Astrocyte (in vitro differentiated cells and primary cell): ENCODE results near the gene HDAC8. TPM values are rescaled to one million over a fixed set of nuclear protein-coding genes. Genes with fewer than 3 reads are reported as not detected.

ENCODE experiments used
- DNase-seq: peaks from one replicate; pipeline ENCODE4 v3.0.0-alpha.2; 2010; ENCODE audit warnings: low read depth
- FAIRE-seq: peaks from 2 replicates; lab custom pipeline; 2011; peaks lifted over from hg19 to GRCh38; lab: Jason Lieb, UNC
- H2AFZ ChIP-seq: 2 replicates; pipeline ENCODE4 v1.6.0; 2012; ENCODE audit warnings: low read depth, low read length, inconsistent platforms
- H3K27ac ChIP-seq: 2 replicates; pipeline ENCODE4 v1.5.1; 2011; ENCODE audit warnings: low read depth, low read length, inconsistent platforms
- H3K27me3 ChIP-seq: 2 replicates; pipeline ENCODE4 v1.6.0; 2011; ENCODE audit warnings: low read length, inconsistent platforms; ENCODE audit not compliant: insufficient read depth
- H3K36me3 ChIP-seq: 2 replicates; pipeline ENCODE4 v1.5.1; 2011; ENCODE audit warnings: low read length, inconsistent platforms; ENCODE audit not compliant: insufficient read depth
- H3K4me1 ChIP-seq: 2 replicates; pipeline ENCODE4 v1.5.1; 2011; ENCODE audit warnings: low read length, inconsistent platforms; ENCODE audit not compliant: insufficient read depth
- H3K4me2 ChIP-seq: 2 replicates; pipeline ENCODE4 v1.6.0; 2012; ENCODE audit warnings: low read length, inconsistent platforms
- H3K4me3 ChIP-seq: 2 replicates; pipeline ENCODE4 v1.5.1; 2011; ENCODE audit warnings: low read depth, mild to moderate bottlenecking, low read length, inconsistent platforms; ENCODE audit not compliant: insufficient read depth
- H3K79me2 ChIP-seq: 2 replicates; pipeline ENCODE4 v1.6.0; 2012; ENCODE audit warnings: mild to moderate bottlenecking, low read length, inconsistent platforms; ENCODE audit not compliant: insufficient read depth
- H3K9ac ChIP-seq: 2 replicates; pipeline ENCODE4 v1.6.0; 2012; ENCODE audit warnings: mild to moderate bottlenecking, low read length, inconsistent platforms
- H3K9me3 ChIP-seq: 2 replicates; pipeline ENCODE4 v1.5.1; 2012; ENCODE audit warnings: low read depth, mild to moderate bottlenecking, low read length, inconsistent platforms; ENCODE audit not compliant: insufficient read depth
- H4K20me1 ChIP-seq: 2 replicates; pipeline ENCODE4 v1.6.0; 2012; ENCODE audit warnings: low read length, inconsistent platforms; ENCODE audit not compliant: insufficient read depth
- H3K27ac Mint-ChIP-seq: one replicate; pipeline ENCODE4 v1.8.0; 2021; ENCODE audit warnings: mild to moderate bottlenecking, mixed read lengths; ENCODE audit not compliant: unreplicated experiment
- H3K27me3 Mint-ChIP-seq: one replicate; pipeline ENCODE4 v1.8.0; 2021; ENCODE audit warnings: low read depth, mixed read lengths; ENCODE audit not compliant: unreplicated experiment
- H3K36me3 Mint-ChIP-seq: one replicate; pipeline ENCODE4 v1.8.0; 2021; ENCODE audit warnings: low read depth, mixed read lengths; ENCODE audit not compliant: unreplicated experiment
- H3K4me1 Mint-ChIP-seq: one replicate; pipeline ENCODE4 v1.8.0; 2021; ENCODE audit warnings: low read depth, mixed read lengths; ENCODE audit not compliant: unreplicated experiment
- H3K4me3 Mint-ChIP-seq: one replicate; pipeline ENCODE4 v1.8.0; 2021; ENCODE audit warnings: mild to moderate bottlenecking, moderate library complexity, mixed read lengths; ENCODE audit not compliant: unreplicated experiment
- H3K9me3 Mint-ChIP-seq: one replicate; pipeline ENCODE4 v1.8.0; 2021; ENCODE audit warnings: mild to moderate bottlenecking, mixed read lengths; ENCODE audit not compliant: unreplicated experiment
- EZH2 ChIP-seq: IDR thresholded peaks from 2 replicates; pipeline ENCODE4 v1.6.1; 2012; ENCODE audit warnings: mild to moderate bottlenecking, low read length, inconsistent platforms; ENCODE audit not compliant: insufficient read depth
- total RNA-seq: library from RNA; stranded (reverse); gene quantifications from 2 replicates; pipeline ENCODE4 v1.2.1, GENCODE V29; 2021
- TF ChIP-seq, protein P1 (sequence below): IDR thresholded peaks from 2 replicates; pipeline ENCODE4 v1.5.1; 2011; ENCODE audit warnings: low read depth, mild to moderate bottlenecking, inconsistent platforms, low read length, moderate library complexity; ENCODE audit not compliant: insufficient read depth

HDAC8 gene
- total RNA-seq, 1 donor from 2014 or later, result 23.6 TPM

DNA sequence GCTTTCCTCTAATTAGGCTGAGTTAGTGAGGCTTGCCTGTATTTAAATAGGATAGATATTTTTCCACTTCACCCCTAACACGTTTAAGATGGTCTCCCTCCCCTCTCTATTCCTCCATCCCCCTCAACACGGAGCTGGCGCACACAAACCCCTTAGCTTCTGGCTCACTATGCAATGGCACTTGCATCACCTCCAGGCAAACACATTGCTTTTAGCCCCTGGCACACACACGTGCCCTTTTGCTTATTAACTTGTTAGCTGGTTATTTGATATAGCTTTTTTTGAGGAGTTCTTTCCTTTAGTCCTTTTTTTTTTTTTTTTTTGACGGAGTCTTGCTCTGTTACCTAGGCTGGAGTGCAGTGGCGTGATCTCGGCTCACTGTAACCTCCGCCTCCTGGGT lies 94.3 kb downstream of the HDAC8 start:
- H3K4me2 ChIP-seq, result no peak overlapping the region
- no peaks in the 10 kb centered on the region for H3K27me3 Mint-ChIP-seq
- no peaks in the 10 kb centered on the region for H3K4me1 Mint-ChIP-seq
- H3K79me2 ChIP-seq, result no peaks in the 10 kb centered on the region
- DNase-seq (no peak), FAIRE-seq (peak; percentile 13)
- no peaks in the 10 kb centered on the region for H3K9me3 Mint-ChIP-seq
- no peak for TF ChIP-seq EZH2
- TF ChIP-seq, protein P1, sequence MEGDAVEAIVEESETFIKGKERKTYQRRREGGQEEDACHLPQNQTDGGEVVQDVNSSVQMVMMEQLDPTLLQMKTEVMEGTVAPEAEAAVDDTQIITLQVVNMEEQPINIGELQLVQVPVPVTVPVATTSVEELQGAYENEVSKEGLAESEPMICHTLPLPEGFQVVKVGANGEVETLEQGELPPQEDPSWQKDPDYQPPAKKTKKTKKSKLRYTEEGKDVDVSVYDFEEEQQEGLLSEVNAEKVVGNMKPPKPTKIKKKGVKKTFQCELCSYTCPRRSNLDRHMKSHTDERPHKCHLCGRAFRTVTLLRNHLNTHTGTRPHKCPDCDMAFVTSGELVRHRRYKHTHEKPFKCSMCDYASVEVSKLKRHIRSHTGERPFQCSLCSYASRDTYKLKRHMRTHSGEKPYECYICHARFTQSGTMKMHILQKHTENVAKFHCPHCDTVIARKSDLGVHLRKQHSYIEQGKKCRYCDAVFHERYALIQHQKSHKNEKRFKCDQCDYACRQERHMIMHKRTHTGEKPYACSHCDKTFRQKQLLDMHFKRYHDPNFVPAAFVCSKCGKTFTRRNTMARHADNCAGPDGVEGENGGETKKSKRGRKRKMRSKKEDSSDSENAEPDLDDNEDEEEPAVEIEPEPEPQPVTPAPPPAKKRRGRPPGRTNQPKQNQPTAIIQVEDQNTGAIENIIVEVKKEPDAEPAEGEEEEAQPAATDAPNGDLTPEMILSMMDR, result no peak
- no peaks in the 10 kb centered on the region for H3K27me3 ChIP-seq
- no peak overlapping the region for H3K27ac ChIP-seq
- no peak overlapping the region for H3K27ac Mint-ChIP-seq
- H4K20me1 ChIP-seq, result no peaks in the 10 kb centered on the region
- no peak overlapping the region for H3K4me3 ChIP-seq
- no peaks in the 10 kb centered on the region for H3K9me3 ChIP-seq
- H3K4me3 Mint-ChIP-seq, result no peak overlapping the region
- H2AFZ ChIP-seq, result no peak overlapping the region
- H3K36me3 Mint-ChIP-seq, result peaks cover 5% of the 10 kb centered on the region
- H3K36me3 ChIP-seq, result no peaks in the 10 kb centered on the region
- H3K9ac ChIP-seq, result no peak overlapping the region
- no peaks in the 10 kb centered on the region for H3K4me1 ChIP-seq

DNA sequence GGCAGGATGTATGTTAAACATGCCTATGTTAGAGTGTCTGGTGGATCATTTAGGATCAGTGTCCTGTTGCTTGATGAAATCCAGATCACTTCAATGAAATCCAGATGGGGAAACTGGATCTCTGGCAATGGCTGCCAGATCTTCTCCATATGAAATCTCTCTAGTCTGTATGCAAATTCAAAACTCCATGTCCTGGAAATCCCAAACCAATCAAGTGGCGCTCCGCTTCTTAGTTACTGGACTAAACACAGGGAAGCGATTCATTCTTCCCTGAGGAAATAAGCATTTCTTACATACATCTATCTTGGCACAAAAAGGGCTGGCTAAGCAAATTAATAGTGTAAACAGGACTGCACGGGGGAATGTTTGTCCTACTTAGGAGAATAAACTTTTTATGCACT lies 94.9 kb downstream of the HDAC8 start:
- no peaks in the 10 kb centered on the region for H3K9me3 ChIP-seq

DNA sequence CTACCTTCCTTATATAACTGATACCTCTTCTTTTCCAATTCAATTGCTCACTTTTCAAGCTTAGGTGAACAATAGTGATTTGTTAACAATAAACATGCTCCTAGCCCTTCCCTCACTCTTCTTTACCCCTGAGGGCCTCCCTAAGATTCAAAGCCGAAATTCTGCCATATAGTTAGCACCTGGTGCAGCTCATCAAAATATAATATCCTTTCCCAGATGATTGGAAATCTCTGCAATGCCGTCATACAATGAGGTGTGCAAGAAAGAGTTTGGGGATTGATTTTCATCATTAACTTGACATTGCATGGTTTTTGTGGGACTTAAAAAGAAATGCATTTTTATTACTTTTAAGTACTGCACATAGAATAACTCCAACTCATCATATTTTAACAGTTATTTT lies 95.3 kb downstream of the HDAC8 start:
- no peak for TF ChIP-seq EZH2
- TF ChIP-seq, protein P1, result no peak
- Mint-ChIP-seq H3K27ac (no peak overlapping the region), H3K9me3 (no peaks in the 10 kb centered on the region), H3K36me3 (peaks cover 2% of the 10 kb centered on the region), H3K27me3 (no peaks in the 10 kb centered on the region), H3K4me3 (no peak overlapping the region), H3K4me1 (no peaks in the 10 kb centered on the region)
- no peak overlapping the region for H3K9ac ChIP-seq
- H3K27me3 ChIP-seq, result no peaks in the 10 kb centered on the region
- H3K4me2 ChIP-seq, result no peak overlapping the region
- H4K20me1 ChIP-seq, result no peaks in the 10 kb centered on the region
- H3K4me3 ChIP-seq, result no peak overlapping the region
- DNase-seq (no peak), FAIRE-seq (peak; percentile 60)
- H3K4me1 ChIP-seq, result no peaks in the 10 kb centered on the region
- no peak overlapping the region for H3K27ac ChIP-seq
- H3K79me2 ChIP-seq, result no peaks in the 10 kb centered on the region
- H2AFZ ChIP-seq, result no peak overlapping the region
- no peaks in the 10 kb centered on the region for H3K36me3 ChIP-seq
- no peaks in the 10 kb centered on the region for H3K9me3 ChIP-seq

More for the DNA sequence above, 94.9 kb downstream of the HDAC8 start:
- Histone ChIP-seq H3K79me2 (no peaks in the 10 kb centered on the region), H3K4me2 (no peak overlapping the region), H3K4me1 (no peaks in the 10 kb centered on the region), H3K27ac (no peak overlapping the region), H3K36me3 (no peaks in the 10 kb centered on the region), H3K4me3 (no peak overlapping the region), H3K9ac (no peak overlapping the region), H2AFZ (no peak overlapping the region), H4K20me1 (no peaks in the 10 kb centered on the region), H3K27me3 (no peaks in the 10 kb centered on the region)
- Mint-ChIP-seq H3K4me1 (no peaks in the 10 kb centered on the region), H3K9me3 (no peaks in the 10 kb centered on the region), H3K27ac (no peak overlapping the region), H3K4me3 (no peak overlapping the region), H3K27me3 (no peaks in the 10 kb centered on the region), H3K36me3 (peaks cover 2% of the 10 kb centered on the region)
- TF ChIP-seq EZH2, result no peak
- TF ChIP-seq, protein P1, result no peak
- DNase-seq (no peak), FAIRE-seq (no peak)
